HEK293 (cell line): Measurements from ENCODE around the gene AOAH.

Experiments
- CTCF ChIA-PET: fragments of 350-600 bp; formaldehyde crosslinking; extraction: SDS; loops from one replicate; lab custom pipeline; 2021; ENCODE audit warnings: antibody characterized with exemption; lab: Yijun Ruan, JAX
- POLR2A ChIA-PET: fragments of 300-600 bp; formaldehyde crosslinking; extraction: SDS; loops from one replicate; lab custom pipeline; 2020; ENCODE audit warnings: antibody characterized with exemption, inconsistent platforms; lab: Yijun Ruan, JAX
- H3K27ac ChIP-seq: fragments of 200-500 bp; sonication (Bioruptor generic); 2 replicates; pipeline ENCODE4 v1.5.1; 2014; ENCODE audit warnings: low read depth, low read length, control low read depth, inconsistent platforms; ENCODE audit errors: extremely low read depth
- H3K36me3 ChIP-seq, 2 experiments: fragments of 200-500 bp in 1 of 2; sonication (Bioruptor generic) in 1 of 2; 1 replicate in 1 of 2; 2 replicates in 1 of 2; pipeline ENCODE4 v1.5.1; 2014 to 2017; ENCODE audit warnings: inconsistent platforms in 2 of 2, low read length in 2 of 2; ENCODE audit not compliant: control insufficient read depth in 2 of 2, insufficient read depth in 1 of 2
- H3K4me1 ChIP-seq: fragments of 200-500 bp; sonication (Bioruptor generic); 2 replicates; pipeline ENCODE4 v1.5.1; 2014; ENCODE audit warnings: mild to moderate bottlenecking, low read length, inconsistent platforms; ENCODE audit not compliant: control insufficient read depth, insufficient read depth
- H3K4me3 ChIP-seq: 2 replicates; pipeline ENCODE4 v1.5.1; 2011; ENCODE audit warnings: low read depth, mild to moderate bottlenecking, control low read depth, low read length, moderate library complexity
- H3K9me3 ChIP-seq: fragments of 200-500 bp; sonication (Bioruptor generic); 2 replicates; pipeline ENCODE4 v1.5.1; 2014; ENCODE audit warnings: low read depth, low read length, inconsistent platforms; ENCODE audit not compliant: control insufficient read depth, insufficient read depth
- GLIS1 ChIP-seq: fragments of 450-650 bp; formaldehyde crosslinking; IDR thresholded peaks from 2 replicates; pipeline ENCODE4 v1.5.1; 2016; ENCODE audit warnings: missing biosample characterization, missing genetic modification characterization
- IKZF3 ChIP-seq: fragments of 450-650 bp; IDR thresholded peaks from 2 replicates; pipeline ENCODE4 v1.5.0; 2018; ENCODE audit warnings: missing biosample characterization, mild to moderate bottlenecking, missing genetic modification characterization, moderate library complexity
- INSM2 ChIP-seq: fragments of 450-650 bp; formaldehyde crosslinking; IDR thresholded peaks from 2 replicates; pipeline ENCODE4 v1.5.1; 2016; ENCODE audit warnings: missing biosample characterization, missing genetic modification characterization
- KLF16 ChIP-seq: fragments of 450-650 bp; formaldehyde crosslinking; IDR thresholded peaks from 2 replicates; pipeline ENCODE4 v1.5.1; 2017; ENCODE audit warnings: missing biosample characterization, missing genetic modification characterization
- KLF7 ChIP-seq: fragments of 450-650 bp; formaldehyde crosslinking; IDR thresholded peaks from 2 replicates; pipeline ENCODE4 v1.5.1; 2016; ENCODE audit warnings: missing biosample characterization, missing genetic modification characterization, borderline replicate concordance
- KLF9 ChIP-seq: fragments of 450-650 bp; formaldehyde crosslinking; IDR thresholded peaks from 2 replicates; pipeline ENCODE4 v1.5.1; 2016; ENCODE audit warnings: missing biosample characterization, missing genetic modification characterization, low read depth
- PBX3 ChIP-seq: sonication (generic); formaldehyde crosslinking; IDR thresholded peaks from 2 replicates; pipeline ENCODE4 v1.8.1; 2022; ENCODE audit warnings: mild to moderate bottlenecking, moderate library complexity, missing genetic modification reagents
- ZBTB20 ChIP-seq: fragments of 450-650 bp; formaldehyde crosslinking; IDR thresholded peaks from 2 replicates; pipeline ENCODE4 v1.5.1; 2016; ENCODE audit warnings: missing biosample characterization, missing genetic modification characterization
- ZBTB44 ChIP-seq: fragments of 450-650 bp; IDR thresholded peaks from 2 replicates; pipeline ENCODE4 v1.5.1; 2018; ENCODE audit warnings: missing biosample characterization, mild to moderate bottlenecking, missing genetic modification characterization
- ZBTB49 ChIP-seq: fragments of 450-650 bp; formaldehyde crosslinking; IDR thresholded peaks from 2 replicates; pipeline ENCODE4 v1.5.1; 2016; ENCODE audit warnings: missing biosample characterization, missing genetic modification characterization, low read depth
- ZBTB7A ChIP-seq: fragments of 450-650 bp; formaldehyde crosslinking; IDR thresholded peaks from 2 replicates; pipeline ENCODE4 v1.5.1; 2016; ENCODE audit warnings: low read depth, missing biosample characterization, missing genetic modification characterization
- ZNF175 ChIP-seq: fragments of 450-650 bp; formaldehyde crosslinking; IDR thresholded peaks from 2 replicates; pipeline ENCODE4 v1.5.1; 2016; ENCODE audit warnings: missing biosample characterization, missing genetic modification characterization
- ZNF18 ChIP-seq: fragments of 450-650 bp; formaldehyde crosslinking; IDR thresholded peaks from 2 replicates; pipeline ENCODE4 v1.5.1; 2016; ENCODE audit warnings: missing biosample characterization, missing genetic modification characterization
- ZNF184 ChIP-seq: fragments of 450-650 bp; IDR thresholded peaks from 2 replicates; pipeline ENCODE4 v1.5.1; 2018; ENCODE audit warnings: missing biosample characterization, mild to moderate bottlenecking, missing genetic modification characterization
- ZNF266 ChIP-seq: fragments of 450-650 bp; formaldehyde crosslinking; IDR thresholded peaks from 2 replicates; pipeline ENCODE4 v1.5.1; 2016; ENCODE audit warnings: missing biosample characterization, missing genetic modification characterization, low read depth
- ZNF311 ChIP-seq: fragments of 450-650 bp; formaldehyde crosslinking; IDR thresholded peaks from 2 replicates; pipeline ENCODE4 v1.5.1; 2017; ENCODE audit warnings: missing biosample characterization, missing genetic modification characterization, borderline replicate concordance
- ZNF423 ChIP-seq: fragments of 450-650 bp; formaldehyde crosslinking; IDR thresholded peaks from 2 replicates; pipeline ENCODE4 v1.5.1; 2016; ENCODE audit warnings: missing biosample characterization, missing genetic modification characterization
- ZNF449 ChIP-seq: fragments of 450-650 bp; formaldehyde crosslinking; IDR thresholded peaks from 2 replicates; pipeline ENCODE4 v1.5.1; 2017; ENCODE audit warnings: missing biosample characterization, mild to moderate bottlenecking, missing genetic modification characterization, moderate library complexity
- ZNF571 ChIP-seq: fragments of 450-650 bp; formaldehyde crosslinking; IDR thresholded peaks from 2 replicates; pipeline ENCODE4 v1.5.0; 2017; ENCODE audit warnings: missing biosample characterization, missing genetic modification characterization
- ZNF580 ChIP-seq: fragments of 450-650 bp; formaldehyde crosslinking; IDR thresholded peaks from 2 replicates; pipeline ENCODE4 v1.5.1; 2016; ENCODE audit warnings: missing biosample characterization, missing genetic modification characterization
- ZNF624 ChIP-seq: fragments of 450-650 bp; formaldehyde crosslinking; IDR thresholded peaks from 2 replicates; pipeline ENCODE4 v1.5.1; 2017; ENCODE audit warnings: missing biosample characterization, missing genetic modification characterization
- ZNF629 ChIP-seq: fragments of 450-650 bp; formaldehyde crosslinking; IDR thresholded peaks from 2 replicates; pipeline ENCODE4 v1.5.1; 2017; ENCODE audit warnings: missing biosample characterization, missing genetic modification characterization
- ZNF843 ChIP-seq: fragments of 450-650 bp; formaldehyde crosslinking; IDR thresholded peaks from 2 replicates; pipeline ENCODE4 v1.5.1; 2016; ENCODE audit warnings: missing biosample characterization, missing genetic modification characterization

Gene AOAH

GRCh38 chr7:36734731-36735130 lies 10.4 kb upstream of the AOAH start:
- Histone ChIP-seq H3K9me3 (no peaks in the 10 kb centered on the region), H3K27ac (no peak overlapping the region), H3K36me3 (no peaks in the 10 kb centered on the region), H3K4me3 (no peak overlapping the region), H3K4me1 (no peaks in the 10 kb centered on the region)
- CTCF ChIA-PET: no interaction called here
- POLR2A ChIA-PET: no interaction called here
- TF ChIP-seq GLIS1 (tag by site-specific recombination) (no peak), ZNF184 (no peak), ZBTB20 (tag by site-specific recombination) (no peak), ZNF266 (no peak), ZNF449 (tag by site-specific recombination) (no peak), ZNF423 (tag by site-specific recombination) (no peak), ZNF571 (tag by site-specific recombination) (no peak), ZBTB49 (tag by site-specific recombination) (no peak), ZNF843 (tag by site-specific recombination) (no peak)

- Histone ChIP-seq H3K27ac (no peak overlapping the region), H3K9me3 (no peaks in the 10 kb centered on the region), H3K4me1 (no peaks in the 10 kb centered on the region), H3K4me3 (no peak overlapping the region)
- CTCF ChIA-PET: no interaction called here
- POLR2A ChIA-PET: no interaction called here
- TF ChIP-seq IKZF3 (no peak), ZNF580 (tag by site-specific recombination) (no peak), ZNF175 (tag by site-specific recombination) (no peak), KLF9 (tag by site-specific recombination) (no peak)
- TF ChIP-seq, all 188 proteins: peak for 0
- no peaks in the 10 kb centered on the region for H3K36me3 ChIP-seq
Observed at GRCh38 chr7:36733411-36733810, 9.1 kb upstream of the AOAH start.

- H3K4me3 ChIP-seq: no peak overlapping the region
- ChIA-PET CTCF (no interaction called here), POLR2A (no interaction called here)
- H3K27ac ChIP-seq: no peak overlapping the region
- no peaks in the 10 kb centered on the region for H3K36me3 ChIP-seq
- H3K4me1 ChIP-seq: no peaks in the 10 kb centered on the region
- H3K9me3 ChIP-seq: no peaks in the 10 kb centered on the region
- TF ChIP-seq KLF7 (tag by site-specific recombination): no peak
- TF ChIP-seq ZBTB7A (tag by site-specific recombination): no peak
- TF ChIP-seq ZNF629 (tag by site-specific recombination): no peak
- TF ChIP-seq PBX3 (CRISPR knock-in tag): no peak
- TF ChIP-seq ZNF311 (tag by site-specific recombination): no peak
- TF ChIP-seq INSM2 (tag by site-specific recombination): no peak
- TF ChIP-seq ZNF18 (tag by site-specific recombination): no peak
- no peak for TF ChIP-seq ZNF624 (tag by site-specific recombination)
- TF ChIP-seq KLF16 (tag by site-specific recombination): no peak
- TF ChIP-seq ZBTB44 (tag by site-specific recombination): no peak
Observed at GRCh38 chr7:36732806-36733205, 8.5 kb upstream of the AOAH start.
